Measurements from ENCODE around the gene ALG6.
"Not testable (repeated sequence)": the region's sequence is repeated elsewhere in the genome, so short reads cannot be mapped to it uniquely, and the experiment has no call there.

ALG6 gene

DNA sequence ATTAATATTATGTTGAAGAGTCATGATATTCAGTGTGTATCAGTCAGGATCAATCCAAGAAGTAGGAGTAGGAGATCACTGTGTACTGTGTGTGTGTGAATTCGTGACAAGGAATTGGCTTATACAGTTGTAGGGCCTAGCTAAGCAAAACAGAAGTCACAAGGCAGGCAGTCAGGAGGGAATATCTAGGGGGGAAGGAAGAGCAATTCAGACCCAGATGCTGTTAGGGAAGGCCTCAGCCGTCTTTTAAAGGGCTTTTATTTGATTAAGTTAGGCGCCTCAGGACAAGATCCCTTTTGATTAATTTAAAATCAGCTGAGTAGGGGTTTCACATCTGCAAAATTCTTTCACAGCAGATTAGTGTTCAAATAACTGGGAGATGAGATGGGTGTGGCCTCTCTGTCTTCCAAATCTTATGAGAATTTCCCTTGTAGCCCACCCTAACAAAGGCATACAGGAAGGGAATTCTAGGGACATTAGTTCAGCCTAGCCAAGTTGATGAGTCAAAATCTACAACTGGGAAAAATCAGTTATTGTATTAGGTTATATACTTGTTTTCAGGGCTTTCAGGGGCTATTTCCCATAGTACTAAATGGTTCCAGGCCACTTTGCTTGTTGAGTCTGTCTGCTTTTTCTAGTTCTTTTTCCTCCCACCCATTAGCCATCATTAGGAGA lies 47.4 kb downstream of the ALG6 start:
- no peak for DNase-seq (ENCODE audit: low spot score)

DNA sequence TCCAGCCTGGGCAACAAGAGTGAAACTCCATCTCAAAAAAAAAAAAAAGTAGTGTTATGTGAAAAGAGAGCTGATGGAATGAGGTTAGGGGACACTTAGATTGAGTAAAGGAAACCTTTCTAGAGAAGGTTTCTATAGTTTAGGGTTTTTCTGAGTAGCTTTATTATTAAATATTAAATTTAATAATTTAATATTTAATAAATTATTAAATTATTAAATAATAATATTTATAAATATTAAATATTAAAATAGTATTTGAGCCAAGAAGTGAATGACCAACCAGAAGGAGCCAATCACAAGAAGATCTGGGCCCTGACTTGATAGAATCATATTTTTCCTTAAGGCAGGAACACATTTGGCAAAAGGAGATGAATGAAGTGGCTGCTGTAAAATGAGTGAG lies 50.7 kb downstream of the ALG6 start:
- no peak for DNase-seq (ENCODE audit: low spot score)

DNA sequence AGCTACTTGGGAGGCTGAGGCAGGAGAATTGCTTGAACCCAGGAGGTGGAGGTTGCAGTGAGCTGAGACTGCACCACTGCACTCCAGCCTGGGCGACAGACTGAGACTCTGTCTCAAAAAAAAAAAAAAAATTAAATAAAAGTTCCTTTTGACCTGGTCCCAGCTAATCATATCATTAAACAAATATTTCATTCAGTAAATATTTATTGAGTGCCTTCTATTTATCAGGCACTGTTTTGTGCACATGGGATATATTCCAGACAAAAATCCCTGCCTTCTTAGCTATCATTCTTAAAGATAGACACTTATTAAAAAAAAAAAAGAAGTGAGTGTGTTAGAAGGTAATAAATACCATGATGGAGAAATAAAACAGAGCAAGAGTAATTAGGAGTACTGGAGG lies 53.3 kb downstream of the ALG6 start:
- DNase-seq (ENCODE audit: low spot score): not testable (repeated sequence)

DNA sequence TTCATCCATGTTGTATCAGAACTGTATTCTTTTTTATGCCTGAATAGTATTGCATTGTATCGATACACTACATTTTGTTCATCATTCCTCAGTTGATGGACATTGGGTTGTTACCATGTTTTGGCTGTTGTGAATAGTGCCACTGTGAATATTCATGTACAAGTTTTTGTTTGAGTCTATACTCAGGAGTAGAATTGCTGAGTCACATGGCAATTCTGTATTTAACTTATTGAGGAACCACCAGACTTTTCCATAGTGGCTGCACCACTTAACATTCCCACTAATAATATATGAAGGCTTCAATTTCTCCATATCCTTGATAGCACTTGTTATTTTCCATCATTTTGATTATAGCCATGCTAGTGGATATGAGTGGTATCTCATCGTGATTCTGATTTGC lies 56.2 kb downstream of the ALG6 start:
- DNase-seq (ENCODE audit: low spot score): no peak

DNA sequence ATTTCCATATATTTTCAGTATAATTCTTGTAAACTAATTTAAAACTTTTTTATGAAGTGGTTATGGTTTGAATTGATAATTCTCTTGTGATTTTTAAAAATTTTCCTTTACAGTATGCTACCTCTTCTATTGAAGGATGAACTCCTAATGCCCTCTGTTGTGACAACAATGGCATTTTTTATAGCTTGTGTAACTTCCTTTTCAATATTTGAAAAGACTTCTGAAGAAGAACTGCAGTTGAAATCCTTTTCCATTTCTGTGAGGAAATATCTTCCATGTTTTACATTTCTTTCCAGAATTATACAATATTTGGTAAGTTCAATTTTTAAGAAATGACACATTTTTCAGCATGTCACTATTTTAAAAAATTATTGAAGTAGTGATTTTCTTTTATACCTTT lies 61.4 kb downstream of the ALG6 start:
- DNase-seq (ENCODE audit: low spot score): no peak

DNA sequence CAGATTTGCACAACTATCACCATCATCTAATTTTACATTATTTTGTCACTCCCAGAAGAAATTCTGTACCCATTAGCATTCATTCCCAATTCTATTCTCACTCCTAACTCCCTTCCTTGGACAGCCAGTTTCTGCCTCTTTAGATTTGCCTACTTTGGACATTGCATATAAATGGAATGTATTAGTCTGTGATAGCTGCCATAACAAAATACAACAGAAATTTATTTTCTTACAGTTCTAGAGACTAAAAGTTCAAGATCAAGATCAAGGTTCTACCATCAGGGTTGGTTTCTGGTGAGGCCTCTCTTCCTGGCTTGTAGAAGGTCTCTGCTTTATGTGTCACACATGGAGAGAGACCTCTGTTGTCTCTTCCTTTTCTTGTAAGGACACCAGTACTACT lies 61.9 kb downstream of the ALG6 start:
- DNase-seq (ENCODE audit: low spot score): no peak

DNA sequence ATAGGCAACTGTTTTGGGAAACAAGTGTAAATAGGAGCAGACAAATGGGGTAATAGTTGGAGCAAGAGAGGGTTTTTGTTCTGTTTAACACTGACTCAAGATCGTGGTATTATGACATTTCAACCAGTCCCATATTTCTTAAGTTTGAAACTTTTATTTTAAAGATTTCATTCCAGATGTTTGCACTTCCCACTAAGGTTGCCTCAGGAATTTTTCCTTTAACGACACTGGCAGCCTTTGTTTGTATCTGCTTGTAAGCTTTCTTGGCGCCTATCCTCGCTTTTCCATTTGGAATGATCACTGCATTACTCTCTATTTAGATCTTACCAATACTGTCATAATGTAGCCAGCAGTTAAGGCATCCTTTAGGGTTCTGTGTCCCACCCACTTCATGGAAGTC lies 67.7 kb downstream of the ALG6 start:
- no peak for DNase-seq (ENCODE audit: low spot score)

DNA sequence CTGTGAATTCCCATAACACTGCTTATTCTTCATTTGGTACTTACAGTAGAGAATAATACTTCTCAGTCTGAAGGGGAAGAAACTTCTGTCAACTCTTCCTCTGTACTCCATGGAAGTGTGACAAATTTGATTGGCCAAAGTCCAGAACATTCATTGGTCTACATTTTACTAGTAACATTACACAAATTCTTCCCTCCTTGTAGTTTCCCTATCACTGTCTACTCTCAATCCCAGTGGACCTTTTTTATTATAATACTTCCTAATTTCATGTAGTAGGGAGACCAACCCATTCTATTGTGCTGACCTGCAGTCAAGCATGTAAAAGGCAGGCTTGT lies 74.7 kb downstream of the ALG6 start:
- no peak for DNase-seq (ENCODE audit: low spot score)

DNA sequence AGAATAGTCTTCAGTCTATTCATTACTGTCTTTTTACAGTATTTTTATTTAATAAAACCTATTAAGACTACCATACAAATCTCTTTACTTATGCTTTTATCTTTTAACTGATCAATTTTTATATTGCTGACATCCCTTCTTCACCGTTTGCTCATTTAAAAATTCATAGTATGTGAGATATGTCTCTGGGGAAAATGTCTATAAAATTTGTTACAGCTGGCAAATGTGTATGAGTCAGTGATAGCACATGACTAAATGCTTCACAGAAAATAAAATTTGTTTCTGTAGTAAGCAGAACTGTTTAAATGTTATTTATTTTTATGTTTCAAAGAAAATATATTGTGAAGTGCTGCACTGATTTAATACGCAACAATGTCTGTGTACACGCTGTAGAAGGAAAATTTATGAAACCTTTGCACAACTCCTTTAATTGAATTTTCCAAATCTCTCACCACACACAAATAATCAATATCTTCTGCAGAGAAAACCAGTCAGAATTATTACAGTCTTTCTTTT lies 81.4 kb downstream of the ALG6 start:
- DNase-seq (ENCODE audit: low spot score): no peak

DNA sequence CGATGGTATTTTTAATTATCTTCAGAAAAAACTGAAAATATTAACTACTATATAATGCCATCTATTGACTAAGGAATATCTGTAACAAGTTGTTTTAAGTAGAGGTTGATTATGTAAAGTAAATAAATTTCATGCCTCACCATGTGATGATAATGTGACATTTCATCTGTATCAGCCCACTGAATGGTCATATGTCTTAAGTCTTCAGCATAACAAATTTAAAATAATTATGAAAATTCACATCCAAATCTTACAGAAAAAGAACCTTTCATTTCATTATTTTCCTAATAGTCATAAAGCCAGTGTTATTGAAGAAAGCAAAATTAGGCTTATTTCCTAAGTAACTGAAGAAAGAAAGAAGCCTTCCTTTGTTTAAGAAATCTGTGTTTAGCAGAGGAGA lies 83.0 kb downstream of the ALG6 start:
- no peak for DNase-seq (ENCODE audit: low spot score)

DNA sequence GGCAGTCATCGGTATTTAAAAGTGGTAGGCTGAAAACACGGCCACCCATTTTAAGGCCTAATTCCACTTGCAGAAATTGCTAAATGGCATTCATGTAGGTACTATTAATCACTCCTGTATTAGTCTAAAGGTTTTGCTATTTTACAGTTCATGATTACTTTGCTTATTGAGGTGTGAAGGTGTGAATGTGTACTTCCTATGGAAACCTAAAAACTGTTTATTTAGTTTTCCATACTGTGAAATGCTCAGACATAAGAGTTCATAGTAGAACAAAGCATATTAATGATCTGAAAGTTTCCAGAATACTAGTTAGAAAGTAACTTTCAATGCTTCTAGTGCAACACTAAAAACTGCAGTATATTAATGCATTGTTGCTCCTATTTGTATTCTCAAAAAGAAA lies 85.8 kb downstream of the ALG6 start:
- DNase-seq (ENCODE audit: low spot score): no peak

DNA sequence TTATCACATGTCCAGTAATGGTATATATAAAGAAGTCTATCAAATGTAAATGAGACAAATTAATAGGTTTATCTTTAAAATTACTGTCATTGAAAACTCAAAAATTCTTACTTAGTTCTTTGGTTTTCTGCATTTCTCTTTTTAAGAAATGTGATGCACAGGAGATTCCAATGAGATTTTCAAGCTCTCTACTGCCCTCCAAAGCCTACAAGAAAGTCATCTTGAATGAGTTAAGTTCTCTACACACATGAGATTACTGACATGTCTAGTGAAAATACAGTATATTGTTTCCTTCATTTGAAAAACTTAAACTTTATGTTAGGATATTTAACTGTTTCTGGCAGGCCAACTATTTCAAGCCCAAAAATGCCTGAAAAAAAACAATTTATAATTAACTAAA lies 86.8 kb downstream of the ALG6 start:
- DNase-seq (ENCODE audit: low spot score): peak; percentile 12

DNA sequence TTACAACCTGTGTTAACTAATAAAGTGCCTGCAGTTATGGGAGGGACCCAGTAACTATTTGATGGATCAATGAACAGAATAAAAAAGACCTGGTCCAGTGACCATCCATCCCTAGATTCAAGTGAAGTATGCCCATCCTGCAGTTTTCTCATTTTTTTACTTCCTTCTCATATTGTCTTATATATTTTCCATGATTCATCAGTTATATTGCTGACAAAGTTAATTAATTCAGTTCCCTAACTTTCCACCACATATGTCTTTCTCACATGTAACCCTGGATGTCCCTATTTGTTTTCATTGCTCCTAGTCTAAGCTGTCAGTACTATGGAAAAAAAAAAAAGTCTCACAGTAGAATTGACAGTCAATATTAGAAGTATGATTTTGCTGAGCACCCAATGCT lies 91.3 kb downstream of the ALG6 start:
- DNase-seq (ENCODE audit: low spot score): no peak

DNA sequence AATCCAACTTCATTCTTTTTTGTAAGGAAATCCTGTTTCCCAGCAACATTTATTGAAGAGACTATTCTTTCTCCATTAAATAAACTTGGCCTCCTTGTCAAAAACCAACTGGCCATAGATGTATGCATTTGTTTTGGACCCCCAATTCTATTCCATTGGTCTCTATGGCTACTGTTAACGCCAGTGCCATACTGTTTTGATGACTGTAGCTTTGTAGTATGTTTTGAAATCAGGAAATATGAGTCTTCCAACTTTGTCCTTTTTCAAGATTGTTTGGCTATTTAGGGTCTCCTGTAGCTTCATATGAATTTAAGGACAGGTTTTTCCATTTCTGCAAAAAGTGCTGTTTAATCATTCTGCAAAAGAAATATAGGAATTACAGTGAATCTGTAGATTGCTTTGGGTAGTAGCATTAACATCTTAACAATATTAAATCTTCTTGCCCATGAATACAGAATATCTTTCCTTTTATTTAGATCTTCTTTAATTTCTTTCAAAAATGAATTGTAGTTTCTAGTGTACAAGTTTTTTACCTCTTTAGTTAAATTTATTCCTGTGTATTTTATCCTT lies 94.3 kb downstream of the ALG6 start:
- no peak for DNase-seq (ENCODE audit: low spot score)

DNA sequence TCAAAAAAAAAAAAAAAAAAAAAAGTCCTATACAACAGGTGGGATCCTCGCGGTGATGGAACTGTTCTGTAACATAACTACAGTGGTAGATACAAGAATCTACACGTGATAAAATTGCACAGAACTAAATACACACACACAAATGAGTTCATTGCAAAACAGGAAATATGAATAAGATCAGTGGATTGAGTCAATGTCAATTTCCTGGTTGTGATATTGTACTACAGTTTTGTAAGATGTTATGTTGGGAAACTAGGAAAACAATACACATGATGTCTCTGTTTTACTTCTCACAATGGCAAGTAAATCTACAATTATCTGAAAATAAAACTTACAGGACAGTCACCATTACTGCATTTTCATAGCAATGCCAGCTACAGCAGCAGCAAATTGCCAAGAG lies 95.8 kb downstream of the ALG6 start:
- DNase-seq (ENCODE audit: low spot score): no peak

DNA sequence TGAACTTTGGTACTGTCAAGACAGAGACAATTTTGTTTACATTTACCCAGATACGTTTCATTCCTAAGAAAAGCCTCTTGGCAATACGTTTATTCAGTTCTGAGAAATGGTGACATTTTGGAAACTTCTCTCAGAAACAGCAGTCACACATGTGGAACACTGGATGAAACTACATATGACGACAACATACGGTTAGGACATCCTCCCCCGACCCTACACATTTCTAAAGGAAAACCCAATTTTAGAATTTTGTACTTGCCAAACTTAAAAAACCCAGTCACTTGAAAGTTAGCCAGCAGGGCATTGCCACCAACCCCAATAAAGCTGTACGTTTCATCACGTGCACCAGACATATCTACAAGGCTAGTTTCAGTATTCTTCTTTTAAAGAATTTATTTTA lies 98.8 kb downstream of the ALG6 start:
- no peak for DNase-seq (ENCODE audit: low spot score)

DNA sequence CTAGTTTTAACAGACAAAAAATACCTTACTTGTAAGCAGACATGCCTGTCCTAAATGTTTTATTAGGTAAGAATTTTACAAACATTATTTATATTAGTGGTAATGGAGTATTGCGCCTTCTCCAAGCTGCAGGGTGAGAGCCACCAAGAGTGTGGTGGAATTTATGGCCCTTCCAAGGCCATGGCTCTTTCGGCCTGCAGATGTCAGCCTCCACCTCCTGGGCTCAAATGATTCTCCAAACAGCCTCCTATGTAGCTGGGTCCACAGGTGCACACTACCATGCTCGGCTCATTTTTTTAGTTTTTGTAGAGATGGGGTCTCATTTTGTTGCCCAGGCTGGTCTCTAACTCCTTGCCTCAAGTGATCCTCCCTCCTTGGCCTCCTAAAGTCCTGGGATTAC lies 99.3 kb downstream of the ALG6 start:
- no peak for DNase-seq (ENCODE audit: low spot score)

DNA sequence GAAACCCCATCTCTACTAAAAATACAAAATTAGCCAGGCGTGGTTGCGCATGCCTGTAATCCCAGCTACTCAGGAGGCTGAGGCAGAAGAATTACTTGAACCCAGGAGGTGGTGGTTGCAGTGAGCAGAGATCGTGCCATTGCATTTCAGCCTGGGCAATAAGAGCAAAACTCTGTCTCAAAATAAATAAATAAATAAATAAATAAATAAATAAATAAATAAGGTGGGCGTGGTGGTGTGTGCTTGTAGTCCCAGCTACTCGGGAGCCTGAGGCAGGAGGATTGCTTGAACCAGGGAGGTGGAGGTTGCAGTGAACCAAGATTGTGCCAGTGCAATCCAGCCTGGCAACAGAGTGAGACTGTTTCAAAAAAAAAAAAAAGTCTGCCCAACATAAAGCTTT lies 101.3 kb downstream of the ALG6 start:
- not testable (repeated sequence) for DNase-seq (ENCODE audit: low spot score)

DNA sequence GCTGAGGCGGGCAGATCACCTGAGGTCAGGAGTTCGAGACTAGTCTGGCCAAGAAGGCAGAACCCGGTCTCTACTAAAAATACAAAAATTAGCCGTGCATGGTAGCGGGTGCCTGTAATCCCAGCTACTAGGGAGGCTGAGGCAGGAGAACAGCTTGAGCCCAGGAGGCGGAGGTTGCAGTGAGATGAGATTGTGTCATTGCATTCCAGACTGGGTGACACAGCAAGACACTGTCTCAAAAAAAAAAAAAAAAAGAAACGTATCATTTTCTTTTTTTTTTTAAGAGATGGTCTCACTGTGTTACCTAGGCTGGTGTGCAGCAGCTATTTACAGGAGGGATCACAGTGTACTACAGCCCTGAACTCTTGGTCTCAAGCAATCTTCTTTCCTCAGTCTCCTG lies 108.3 kb downstream of the ALG6 start:
- no peak for DNase-seq (ENCODE audit: low spot score)

DNA sequence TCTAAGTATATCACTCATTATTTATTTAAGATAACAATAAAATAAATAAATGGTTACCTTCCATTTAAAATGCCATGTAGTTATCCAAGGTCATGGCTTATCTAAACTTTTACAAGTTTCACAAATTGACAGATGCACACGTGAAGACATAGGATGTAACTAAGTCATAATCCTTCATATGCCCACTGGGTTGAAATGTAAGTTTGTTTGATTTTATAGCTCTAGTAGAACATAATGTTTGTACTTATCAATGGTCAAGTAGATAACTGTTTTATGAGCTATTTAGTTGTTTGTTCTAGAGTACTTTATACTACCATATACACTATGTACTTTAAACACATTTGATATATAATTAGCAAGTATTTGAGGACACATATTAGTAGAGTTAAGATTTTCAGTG lies 112.6 kb downstream of the ALG6 start:
- DNase-seq (ENCODE audit: low spot score): no peak

DNA sequence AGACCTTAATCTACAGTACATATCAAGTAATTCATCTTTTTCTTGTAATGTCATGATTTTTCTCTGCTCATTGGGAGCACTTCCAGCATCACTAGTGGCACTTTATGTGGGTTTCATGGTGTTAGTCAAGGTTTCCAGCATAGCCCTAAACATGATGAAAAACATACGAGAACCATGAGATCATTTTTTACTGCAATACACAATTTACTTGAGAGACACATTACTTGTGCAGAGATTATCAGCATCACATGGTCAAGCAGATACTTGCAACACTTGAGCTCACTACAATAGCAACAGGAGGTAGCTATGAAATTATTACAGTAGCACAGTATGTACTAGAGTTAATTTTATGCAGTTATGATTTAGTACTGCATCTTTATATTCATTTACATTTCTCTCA lies 119.2 kb downstream of the ALG6 start:
- DNase-seq (ENCODE audit: low spot score): no peak

DNA sequence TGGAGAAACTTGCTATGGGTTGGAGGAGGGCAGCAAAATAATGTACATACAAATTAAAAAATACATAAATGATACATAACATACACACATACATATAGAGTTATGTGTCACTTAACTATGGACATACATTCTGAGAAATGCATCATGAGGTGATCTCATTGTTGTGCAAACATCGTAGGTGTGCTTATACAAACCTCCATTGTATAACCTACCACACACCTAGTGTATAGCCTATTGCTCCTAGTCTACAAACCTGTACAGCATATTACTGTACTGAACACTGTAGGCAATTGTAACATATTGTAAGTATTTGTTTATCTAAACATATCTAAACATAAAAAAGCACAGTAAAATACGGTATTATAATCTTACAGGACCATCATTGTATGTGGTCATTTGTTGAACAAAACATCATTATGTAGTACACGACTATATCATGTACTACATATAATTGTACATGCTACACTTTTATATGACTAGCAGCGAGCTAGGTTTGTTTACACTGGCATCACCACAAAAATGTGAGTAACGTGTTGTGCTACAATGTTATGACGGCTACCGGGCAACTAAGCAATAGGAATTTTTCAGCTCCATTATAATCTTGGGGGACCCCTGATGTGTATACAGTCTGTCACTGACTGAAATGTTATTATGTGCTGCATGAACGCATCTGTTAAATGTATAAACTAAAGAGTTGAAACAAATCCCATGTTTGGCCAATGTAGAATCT lies 120.1 kb downstream of the ALG6 start:
- DNase-seq (ENCODE audit: low spot score): no peak

All from cerebellar cortex (tissue), 1 donor.